ENCODE results near the gene MPC1. TPM values are rescaled to one million over a fixed set of nuclear protein-coding genes. Genes with fewer than 3 reads are reported as not detected.

The MPC1 gene
- total and polyA plus RNA-seq, 2 experiments from 2014 or later = 15.5 to 39.4 TPM

DNA sequence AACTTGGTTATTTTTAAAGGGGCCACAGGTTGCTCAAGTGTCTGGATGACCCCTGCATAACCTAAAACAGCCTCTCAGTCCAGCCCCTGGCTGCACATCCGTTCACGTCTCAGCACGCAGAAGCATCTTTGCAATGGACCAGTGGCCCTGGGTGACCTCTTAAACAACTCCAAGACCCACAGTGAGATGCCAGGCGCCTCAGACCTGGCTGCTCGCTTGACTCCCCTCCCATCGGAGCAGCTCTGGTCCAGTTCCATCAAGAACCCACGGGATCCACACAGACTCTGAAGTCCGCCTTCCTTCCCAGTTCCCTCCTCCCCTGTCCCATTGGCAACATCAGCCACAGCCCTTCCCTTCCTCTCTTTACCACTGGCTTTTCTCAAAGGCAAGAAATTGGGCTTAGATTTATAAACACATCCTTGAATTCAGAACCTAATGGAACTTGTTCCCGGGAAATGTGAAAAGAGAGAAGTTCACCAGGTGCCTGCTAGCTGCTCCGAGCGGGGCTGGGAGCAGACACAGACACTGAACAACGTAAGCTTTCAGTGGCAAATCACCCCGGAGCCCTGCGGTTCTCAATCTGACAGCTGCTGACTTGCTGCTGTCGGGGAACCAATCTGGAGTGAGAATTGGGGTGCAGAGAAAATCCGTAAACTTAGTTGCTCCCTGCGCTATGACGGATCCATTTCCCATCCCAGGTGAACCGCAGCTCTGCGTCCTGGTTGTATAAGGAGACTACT lies 39.6 kb upstream of the MPC1 start:
- H3K9me2 ChIP-seq (ENCODE audit: insufficient read depth) = no peaks in the 10 kb centered on the region
- peaks cover 6% of the 10 kb centered on the region; the same call in 1 of the 2 replicates for H3K36me3 ChIP-seq (ENCODE audit: insufficient read depth)
- Mint-ChIP-seq H3K27ac (peak overlapping the region; percentile 69; the same call in 1 of the 2 replicates), H3K27me3 (ENCODE audit: insufficient read depth, low read depth, poor library complexity) (no peaks in the 10 kb centered on the region), H3K9me3 (0 out of 3 replicates have a peak, but pooled peaks cover 2% of the 10 kb centered on the region), H3K4me1 (peaks cover 6% of the 10 kb centered on the region; the same call in 2 of the 3 replicates), H3K4me3 (no peak overlapping the region), H3K36me3 (ENCODE audit: low read depth) (peaks cover 39% of the 10 kb centered on the region)
- no peaks in the 10 kb centered on the region for H3K4me1 ChIP-seq (ENCODE audit: insufficient read depth)
- no peak overlapping the region for H3K27ac ChIP-seq (ENCODE audit: low read depth)
- no peaks in the 10 kb centered on the region for H4K20me1 ChIP-seq (replicated peaks; ENCODE audit: insufficient read depth)
- no peak for TF ChIP-seq CREB1 (CRISPR knock-in tag; IDR thresholded peaks at IDR 0.05; ENCODE audit: low read depth)
- TF ChIP-seq STAT1 (IDR thresholded peaks at IDR 0.05; ENCODE audit: unreplicated experiment) = no peak
- TF ChIP-seq, protein P1, sequence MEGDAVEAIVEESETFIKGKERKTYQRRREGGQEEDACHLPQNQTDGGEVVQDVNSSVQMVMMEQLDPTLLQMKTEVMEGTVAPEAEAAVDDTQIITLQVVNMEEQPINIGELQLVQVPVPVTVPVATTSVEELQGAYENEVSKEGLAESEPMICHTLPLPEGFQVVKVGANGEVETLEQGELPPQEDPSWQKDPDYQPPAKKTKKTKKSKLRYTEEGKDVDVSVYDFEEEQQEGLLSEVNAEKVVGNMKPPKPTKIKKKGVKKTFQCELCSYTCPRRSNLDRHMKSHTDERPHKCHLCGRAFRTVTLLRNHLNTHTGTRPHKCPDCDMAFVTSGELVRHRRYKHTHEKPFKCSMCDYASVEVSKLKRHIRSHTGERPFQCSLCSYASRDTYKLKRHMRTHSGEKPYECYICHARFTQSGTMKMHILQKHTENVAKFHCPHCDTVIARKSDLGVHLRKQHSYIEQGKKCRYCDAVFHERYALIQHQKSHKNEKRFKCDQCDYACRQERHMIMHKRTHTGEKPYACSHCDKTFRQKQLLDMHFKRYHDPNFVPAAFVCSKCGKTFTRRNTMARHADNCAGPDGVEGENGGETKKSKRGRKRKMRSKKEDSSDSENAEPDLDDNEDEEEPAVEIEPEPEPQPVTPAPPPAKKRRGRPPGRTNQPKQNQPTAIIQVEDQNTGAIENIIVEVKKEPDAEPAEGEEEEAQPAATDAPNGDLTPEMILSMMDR (conservative IDR thresholded peaks at IDR 0.05; ENCODE audit: low read depth in 2 of 2) = no peak
- TF ChIP-seq EZH2phosphoT487 (IDR thresholded peaks at IDR 0.05; ENCODE audit: unreplicated experiment) = no peak
- TF ChIP-seq, protein P2, sequence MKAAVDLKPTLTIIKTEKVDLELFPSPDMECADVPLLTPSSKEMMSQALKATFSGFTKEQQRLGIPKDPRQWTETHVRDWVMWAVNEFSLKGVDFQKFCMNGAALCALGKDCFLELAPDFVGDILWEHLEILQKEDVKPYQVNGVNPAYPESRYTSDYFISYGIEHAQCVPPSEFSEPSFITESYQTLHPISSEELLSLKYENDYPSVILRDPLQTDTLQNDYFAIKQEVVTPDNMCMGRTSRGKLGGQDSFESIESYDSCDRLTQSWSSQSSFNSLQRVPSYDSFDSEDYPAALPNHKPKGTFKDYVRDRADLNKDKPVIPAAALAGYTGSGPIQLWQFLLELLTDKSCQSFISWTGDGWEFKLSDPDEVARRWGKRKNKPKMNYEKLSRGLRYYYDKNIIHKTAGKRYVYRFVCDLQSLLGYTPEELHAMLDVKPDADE (IDR thresholded peaks at IDR 0.05) = no peak
- ATAC-seq = no peak
- H3F3A ChIP-seq (replicated peaks; ENCODE audit: low read depth) = no peaks in the 10 kb centered on the region
- no peak for DNase-seq (ENCODE audit: low spot score)
- no peak overlapping the region for H3K4me2 ChIP-seq
- H3K79me2 ChIP-seq (replicated peaks; ENCODE audit: insufficient read depth) = no peaks in the 10 kb centered on the region
- H3K4me3 ChIP-seq = no peak overlapping the region
- no peaks in the 10 kb centered on the region for H3K27me3 ChIP-seq (ENCODE audit: insufficient read depth)
- no peak overlapping the region for H2AFZ ChIP-seq

DNA sequence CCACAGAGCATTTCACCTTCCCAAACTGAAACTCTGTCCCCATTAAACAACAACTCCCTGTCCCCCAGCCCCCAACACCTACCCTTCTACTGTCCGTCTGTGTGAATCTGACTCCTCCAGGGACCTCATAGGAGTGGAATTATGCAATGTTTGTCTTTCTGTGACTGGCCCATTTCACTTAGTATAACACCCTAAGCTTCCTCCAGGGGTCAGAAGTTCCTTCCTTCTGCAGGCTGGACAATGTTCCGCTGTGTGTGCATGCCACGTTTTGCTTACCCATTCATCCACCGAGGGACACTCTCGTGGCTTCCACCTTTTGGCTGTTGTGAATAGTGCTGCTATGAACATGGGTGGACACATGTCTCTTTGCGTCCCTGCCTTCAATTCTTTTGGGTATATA lies 37.6 kb upstream of the MPC1 start:
- no peak for ATAC-seq
- Mint-ChIP-seq H3K36me3 (ENCODE audit: low read depth) (peaks cover 59% of the 10 kb centered on the region), H3K4me3 (no peak overlapping the region), H3K27me3 (ENCODE audit: insufficient read depth, low read depth, poor library complexity) (peaks cover 7% of the 10 kb centered on the region), H3K27ac (no peak overlapping the region), H3K9me3 (peaks cover 11% of the 10 kb centered on the region), H3K4me1 (peaks cover 6% of the 10 kb centered on the region; the same call in 2 of the 3 replicates)
- Histone ChIP-seq H3K79me2 (replicated peaks; ENCODE audit: insufficient read depth) (no peaks in the 10 kb centered on the region), H3K27ac (ENCODE audit: low read depth) (no peak overlapping the region), H4K20me1 (replicated peaks; ENCODE audit: insufficient read depth) (no peaks in the 10 kb centered on the region), H3F3A (replicated peaks; ENCODE audit: low read depth) (no peaks in the 10 kb centered on the region), H3K4me2 (no peak overlapping the region), H3K36me3 (ENCODE audit: insufficient read depth) (peaks cover 6% of the 10 kb centered on the region; the same call in 1 of the 2 replicates), H3K27me3 (ENCODE audit: insufficient read depth) (no peaks in the 10 kb centered on the region), H2AFZ (no peak overlapping the region), H3K9me2 (ENCODE audit: insufficient read depth) (0 out of 2 replicates have a peak, but pooled peaks cover 9% of the 10 kb centered on the region), H3K4me3 (no peak overlapping the region), H3K4me1 (ENCODE audit: insufficient read depth) (no peaks in the 10 kb centered on the region)
- no peak for TF ChIP-seq ZNF331 (CRISPR knock-in tag; IDR thresholded peaks at IDR 0.05; ENCODE audit: low read depth)
- TF ChIP-seq, protein P2 (IDR thresholded peaks at IDR 0.05) = no peak
- TF ChIP-seq, protein P1 (conservative IDR thresholded peaks at IDR 0.05; ENCODE audit: low read depth in 2 of 2) = peak in 1 of 2 experiments; percentile 16; a peak in 1 of 4 replicates
- TF ChIP-seq CREB1 (CRISPR knock-in tag; IDR thresholded peaks at IDR 0.05; ENCODE audit: low read depth) = no peak
- TF ChIP-seq, protein P3, sequence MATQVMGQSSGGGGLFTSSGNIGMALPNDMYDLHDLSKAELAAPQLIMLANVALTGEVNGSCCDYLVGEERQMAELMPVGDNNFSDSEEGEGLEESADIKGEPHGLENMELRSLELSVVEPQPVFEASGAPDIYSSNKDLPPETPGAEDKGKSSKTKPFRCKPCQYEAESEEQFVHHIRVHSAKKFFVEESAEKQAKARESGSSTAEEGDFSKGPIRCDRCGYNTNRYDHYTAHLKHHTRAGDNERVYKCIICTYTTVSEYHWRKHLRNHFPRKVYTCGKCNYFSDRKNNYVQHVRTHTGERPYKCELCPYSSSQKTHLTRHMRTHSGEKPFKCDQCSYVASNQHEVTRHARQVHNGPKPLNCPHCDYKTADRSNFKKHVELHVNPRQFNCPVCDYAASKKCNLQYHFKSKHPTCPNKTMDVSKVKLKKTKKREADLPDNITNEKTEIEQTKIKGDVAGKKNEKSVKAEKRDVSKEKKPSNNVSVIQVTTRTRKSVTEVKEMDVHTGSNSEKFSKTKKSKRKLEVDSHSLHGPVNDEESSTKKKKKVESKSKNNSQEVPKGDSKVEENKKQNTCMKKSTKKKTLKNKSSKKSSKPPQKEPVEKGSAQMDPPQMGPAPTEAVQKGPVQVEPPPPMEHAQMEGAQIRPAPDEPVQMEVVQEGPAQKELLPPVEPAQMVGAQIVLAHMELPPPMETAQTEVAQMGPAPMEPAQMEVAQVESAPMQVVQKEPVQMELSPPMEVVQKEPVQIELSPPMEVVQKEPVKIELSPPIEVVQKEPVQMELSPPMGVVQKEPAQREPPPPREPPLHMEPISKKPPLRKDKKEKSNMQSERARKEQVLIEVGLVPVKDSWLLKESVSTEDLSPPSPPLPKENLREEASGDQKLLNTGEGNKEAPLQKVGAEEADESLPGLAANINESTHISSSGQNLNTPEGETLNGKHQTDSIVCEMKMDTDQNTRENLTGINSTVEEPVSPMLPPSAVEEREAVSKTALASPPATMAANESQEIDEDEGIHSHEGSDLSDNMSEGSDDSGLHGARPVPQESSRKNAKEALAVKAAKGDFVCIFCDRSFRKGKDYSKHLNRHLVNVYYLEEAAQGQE (IDR thresholded peaks at IDR 0.05; ENCODE audit: unreplicated experiment) = no peak
- TF ChIP-seq NANOG (IDR thresholded peaks at IDR 0.05; ENCODE audit: borderline replicate concordance) = no peak
- TF ChIP-seq EZH2 (IDR thresholded peaks at IDR 0.05; ENCODE audit: low read depth, unreplicated experiment) = no peak
- no peak for DNase-seq (ENCODE audit: low spot score)

Measured in GM23338 (cell line).